ENCODE measurements around the gene PERM1. TPM values are rescaled to one million over a fixed set of nuclear protein-coding genes. Genes with fewer than 3 reads are reported as not detected.
"Not testable (repeated sequence)": the region's sequence is repeated elsewhere in the genome, so short reads cannot be mapped to it uniquely, and the experiment has no call there.

The PERM1 gene
- total RNA-seq, 3 donors from 2014 or later = 0.33 to 1.9 TPM; not detected in 1

GRCh38 chr1:1019122-1019999, 37.5 kb upstream of the PERM1 start:
- TF ChIP-seq POLR2AphosphoS5 (IDR thresholded peaks at IDR 0.05) (no peak), CTCF (IDR thresholded peaks at IDR 0.05) (no peak), POLR2A (IDR thresholded peaks at IDR 0.05) (no peak)
- peaks cover 2 to 17% of the 10 kb centered on the region in 2 donors for H3K4me1 ChIP-seq
- DNase-seq (ENCODE audit: low spot score in 2 of 2) = peak; percentile 80 to 81
- intact Hi-C loops (cut with DNase I; ENCODE audit: low total_unique reads) = no loop called here
- H3K4me3 ChIP-seq = peak overlapping the region; percentile 61 to 84 (median 80)
- H3K9me3 ChIP-seq = no peaks in the 10 kb centered on the region
- H3K36me3 ChIP-seq = no peaks in the 10 kb centered on the region
- peak overlapping the region; percentile 92 to 98 for H3K27ac ChIP-seq
- no peaks in the 10 kb centered on the region for H3K27me3 ChIP-seq

- H3K4me1 ChIP-seq; H3K9me3 ChIP-seq; DNase-seq (ENCODE audit: low spot score in 2 of 2); H3K27ac ChIP-seq; H3K4me3 ChIP-seq; H3K27me3 ChIP-seq; intact Hi-C loops (cut with DNase I; ENCODE audit: low total_unique reads); H3K36me3 ChIP-seq: not testable (repeated sequence)
These were observed 36.4 kb upstream of the PERM1 start for GRCh38 chr1:1018321-1018685.

- H3K9me3 ChIP-seq; H3K4me3 ChIP-seq; H3K4me1 ChIP-seq; H3K27ac ChIP-seq; H3K27me3 ChIP-seq; H3K36me3 ChIP-seq; DNase-seq (ENCODE audit: low spot score in 2 of 2); intact Hi-C loops (cut with DNase I; ENCODE audit: low total_unique reads): not testable (repeated sequence)
These were observed 35.8 kb upstream of the PERM1 start for GRCh38 chr1:1017397-1018320.

- intact Hi-C loops (cut with DNase I; ENCODE audit: low total_unique reads) = no loop called here
- Histone ChIP-seq H3K36me3 (no peaks in the 10 kb centered on the region), H3K27me3 (no peaks in the 10 kb centered on the region), H3K9me3 (no peaks in the 10 kb centered on the region), H3K27ac (peak overlapping the region; percentile 82 to 92), H3K4me1 (no peaks in the 10 kb centered on the region), H3K4me3 (peak overlapping the region in 1 of 3 donors; percentile 69)
- TF ChIP-seq POLR2A (IDR thresholded peaks at IDR 0.05) (no peak), CTCF (IDR thresholded peaks at IDR 0.05) (peak in 1 of 3 donors; percentile 17)
- DNase-seq (ENCODE audit: low spot score in 2 of 2) = no peak
These were observed 33.1 kb upstream of the PERM1 start for GRCh38 chr1:1014799-1015681.

GRCh38 chr1:1013922-1014648, 32.2 kb upstream of the PERM1 start:
- Histone ChIP-seq H3K27ac (peak overlapping the region; percentile 82 to 92), H3K4me1 (no peaks in the 10 kb centered on the region), H3K4me3 (peak overlapping the region; percentile 56 to 69 (median 64)), H3K36me3 (no peaks in the 10 kb centered on the region), H3K27me3 (no peaks in the 10 kb centered on the region), H3K9me3 (no peaks in the 10 kb centered on the region)
- intact Hi-C loops (cut with DNase I; ENCODE audit: low total_unique reads) = no loop called here
- TF ChIP-seq POLR2A (IDR thresholded peaks at IDR 0.05) = no peak
- no peak for TF ChIP-seq CTCF (IDR thresholded peaks at IDR 0.05)
- no peak for TF ChIP-seq POLR2AphosphoS5 (IDR thresholded peaks at IDR 0.05)
- DNase-seq (ENCODE audit: low spot score in 2 of 2) = no peak

Data from breast epithelium (tissue), 4 donors.